Body of pancreas (tissue), 4 donors: ENCODE results near the gene GRID1.

Experiments used
- CTCF ChIP-seq, 7 experiments: fragments of 450-650 bp in 4 of 7; fragments of 200-600 bp in 3 of 7; sonication (generic) in 3 of 7; IDR thresholded peaks; one replicate each; pipeline ENCODE4 v1.5.1; 2016 to 2019; ENCODE audit warnings: antibody characterized with exemption in 7 of 7
- POLR2A ChIP-seq, 3 donors: fragments of 450-650 bp; IDR thresholded peaks; one replicate each; pipeline ENCODE4 v1.6.1; 2016; ENCODE audit warnings: antibody characterized with exemption in 3 of 3, mild to moderate bottlenecking in 2 of 3

- TF ChIP-seq CTCF (IDR thresholded peaks at IDR 0.05) = no peak
- no peak for TF ChIP-seq POLR2A (IDR thresholded peaks at IDR 0.05)
These were observed 212.8 kb downstream of the GRID1 start for GRCh38 chr10:86153751-86154150.
